HG03432 (cell line): ENCODE data around the gene CDNF.
"Not testable (repeated sequence)": the region's sequence is repeated elsewhere in the genome, so short reads cannot be mapped to it uniquely, and the experiment has no call there.

Experiments used
- ATAC-seq: cut with Tn5 transposase; IDR thresholded peaks from one replicate; pipeline ENCODE4 v1.9.1; 2021; ENCODE audit warnings: mild to moderate bottlenecking, moderate library complexity; ENCODE audit not compliant: unreplicated experiment

Gene CDNF

GRCh38 chr10:14837757-14838581 lies at the start of gene CDNF, which contains the start of the genes HSPA14 and MSANTD7:
Gene CDNF (minus strand): TSS chr10:14838037. CDS start chr10:14837946, 91 bp downstream.
Gene HSPA14 (plus strand): TSS chr10:14838306. CDS start chr10:14838403, 97 bp downstream.
Gene MSANTD7 (plus strand): TSS chr10:14838306. CDS start chr10:14842285, 3,979 bp downstream.
- ATAC-seq, result peak; percentile 97

GRCh38 chr10:14884082-14884481 lies 46.2 kb upstream of the CDNF start:
- ATAC-seq, result no peak

GRCh38 chr10:14880229-14880628 lies 42.4 kb upstream of the CDNF start:
- ATAC-seq, result no peak

GRCh38 chr10:14879928-14880193 lies 42.0 kb upstream of the CDNF start:
- no peak for ATAC-seq

GRCh38 chr10:14879124-14879927 lies 41.5 kb upstream of the CDNF start:
- ATAC-seq, result peak; percentile 1

GRCh38 chr10:14878266-14879123 lies 40.7 kb upstream of the CDNF start, which contains the start of gene SUV39H2:
Gene SUV39H2 (plus strand): TSS chr10:14878866. CDS start chr10:14878889, 23 bp downstream.
- ATAC-seq, result peak; percentile 93

- no peak for ATAC-seq
These were observed 38.9 kb upstream of the CDNF start for GRCh38 chr10:14876764-14877163.

- no peak for ATAC-seq
These were observed 38.1 kb upstream of the CDNF start for GRCh38 chr10:14875941-14876340.

GRCh38 chr10:14873090-14873760 lies 35.4 kb upstream of the CDNF start:
- ATAC-seq, result peak; percentile 47

GRCh38 chr10:14864871-14865270 lies 27.0 kb upstream of the CDNF start:
- ATAC-seq, result not testable (repeated sequence)

- ATAC-seq, result not testable (repeated sequence)
These were observed 26.6 kb upstream of the CDNF start for GRCh38 chr10:14864466-14864865.

- no peak for ATAC-seq
These were observed 23.0 kb upstream of the CDNF start for GRCh38 chr10:14860791-14861190.

- no peak for ATAC-seq
These were observed 21.9 kb upstream of the CDNF start for GRCh38 chr10:14859775-14860174.

GRCh38 chr10:14859043-14859442 lies 21.2 kb upstream of the CDNF start:
- no peak for ATAC-seq

GRCh38 chr10:14858338-14858960 lies 20.6 kb upstream of the CDNF start:
- no peak for ATAC-seq

- ATAC-seq, result no peak
These were observed 17.6 kb upstream of the CDNF start for GRCh38 chr10:14855453-14855852.

- no peak for ATAC-seq
These were observed 14.4 kb upstream of the CDNF start for GRCh38 chr10:14852236-14852635.

- ATAC-seq, result no peak
These were observed 7.1 kb upstream of the CDNF start for GRCh38 chr10:14844948-14845347.

GRCh38 chr10:14843327-14843988 lies 5.6 kb upstream of the CDNF start:
- no peak for ATAC-seq
